Activated CD4-positive, alpha-beta T cell treated with anti-CD3 and anti-CD28 coated beads, Interleukin-10, Interleukin-2, amounts not matched to agents 100 ng/mL and 50 ng/mL, durations not matched to agents 16 hours and 8 hours (primary cell): ENCODE results near the gene GALNT7.
"Not testable (repeated sequence)": the region's sequence is repeated elsewhere in the genome, so short reads cannot be mapped to it uniquely, and the experiment has no call there.

Source experiments
- DNase-seq: peaks from one replicate; pipeline ENCODE4 v3.0.0-alpha.2; 2020

Gene GALNT7

GRCh38 chr4:173167758-173168395, 734 bp upstream of the GALNT7 start:
- DNase-seq = peak; percentile 49

GRCh38 chr4:173169178-173169427, 492 bp downstream of the GALNT7 start:
- DNase-seq = no peak

GRCh38 chr4:173169428-173170181, 994 bp downstream of the GALNT7 start:
- peak; percentile 67 for DNase-seq

- no peak for DNase-seq
Measured at GRCh38 chr4:173170182-173170778, 1.7 kb downstream of the GALNT7 start.

- no peak for DNase-seq
Measured at GRCh38 chr4:173171098-173171497, 2.5 kb downstream of the GALNT7 start.

- DNase-seq = no peak
Measured at GRCh38 chr4:173171987-173172386, 3.4 kb downstream of the GALNT7 start.

GRCh38 chr4:173174184-173174583, 5.6 kb downstream of the GALNT7 start:
- DNase-seq = no peak

- DNase-seq = no peak
Measured at GRCh38 chr4:173174594-173175012, 6.0 kb downstream of the GALNT7 start.

- DNase-seq = no peak
Measured at GRCh38 chr4:173176010-173176409, 7.4 kb downstream of the GALNT7 start.

GRCh38 chr4:173177232-173177631, 8.6 kb downstream of the GALNT7 start:
- no peak for DNase-seq

- DNase-seq = no peak
Measured at GRCh38 chr4:173178144-173178543, 9.5 kb downstream of the GALNT7 start.

GRCh38 chr4:173181848-173182247, 13.2 kb downstream of the GALNT7 start:
- DNase-seq = no peak

GRCh38 chr4:173182403-173182802, 13.8 kb downstream of the GALNT7 start:
- no peak for DNase-seq

GRCh38 chr4:173183659-173184247, 15.1 kb downstream of the GALNT7 start:
- DNase-seq = not testable (repeated sequence)

GRCh38 chr4:173185847-173186510, 17.4 kb downstream of the GALNT7 start:
- no peak for DNase-seq

- no peak for DNase-seq
Measured at GRCh38 chr4:173187732-173188131, 19.1 kb downstream of the GALNT7 start.

- no peak for DNase-seq
Measured at GRCh38 chr4:173188648-173189047, 20.0 kb downstream of the GALNT7 start.

- no peak for DNase-seq
Measured at GRCh38 chr4:173189117-173189693, 20.6 kb downstream of the GALNT7 start.

GRCh38 chr4:173191623-173192041, 23.0 kb downstream of the GALNT7 start:
- DNase-seq = peak; percentile 19

GRCh38 chr4:173192375-173193162, 24.0 kb downstream of the GALNT7 start:
- DNase-seq = no peak

- no peak for DNase-seq
Measured at GRCh38 chr4:173194157-173194556, 25.5 kb downstream of the GALNT7 start.

GRCh38 chr4:173195109-173195508, 26.5 kb downstream of the GALNT7 start:
- no peak for DNase-seq
